MV-4-11 (cell line): ENCODE measurements around the gene BMP6.
"Not testable (repeated sequence)": the region's sequence is repeated elsewhere in the genome, so short reads cannot be mapped to it uniquely, and the experiment has no call there.

Source experiments
- DNase-seq: peaks from one replicate; lab custom pipeline; 2025; lab: John Stamatoyannopoulos, UW

The BMP6 gene

DNA sequence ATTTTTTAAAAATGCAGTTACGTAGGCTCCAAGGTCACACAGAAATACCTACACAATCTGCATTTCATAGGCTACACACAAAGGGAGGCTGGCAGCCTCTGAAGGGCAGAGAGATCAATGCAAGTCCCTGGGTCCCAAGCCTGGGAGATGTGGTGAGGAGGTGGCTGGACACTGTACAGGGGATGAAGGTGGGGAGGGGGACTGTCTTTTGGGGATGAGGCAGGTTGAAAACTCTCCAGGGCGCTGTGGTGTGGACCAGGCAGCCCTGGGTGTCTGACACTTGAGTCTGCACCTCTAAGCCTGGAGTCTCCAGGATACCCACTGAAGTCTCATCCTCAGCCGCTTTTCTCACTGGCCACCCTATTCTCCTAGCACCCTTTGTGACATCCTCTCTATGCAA lies 160.2 kb downstream of the BMP6 start:
- no peak for DNase-seq

DNA sequence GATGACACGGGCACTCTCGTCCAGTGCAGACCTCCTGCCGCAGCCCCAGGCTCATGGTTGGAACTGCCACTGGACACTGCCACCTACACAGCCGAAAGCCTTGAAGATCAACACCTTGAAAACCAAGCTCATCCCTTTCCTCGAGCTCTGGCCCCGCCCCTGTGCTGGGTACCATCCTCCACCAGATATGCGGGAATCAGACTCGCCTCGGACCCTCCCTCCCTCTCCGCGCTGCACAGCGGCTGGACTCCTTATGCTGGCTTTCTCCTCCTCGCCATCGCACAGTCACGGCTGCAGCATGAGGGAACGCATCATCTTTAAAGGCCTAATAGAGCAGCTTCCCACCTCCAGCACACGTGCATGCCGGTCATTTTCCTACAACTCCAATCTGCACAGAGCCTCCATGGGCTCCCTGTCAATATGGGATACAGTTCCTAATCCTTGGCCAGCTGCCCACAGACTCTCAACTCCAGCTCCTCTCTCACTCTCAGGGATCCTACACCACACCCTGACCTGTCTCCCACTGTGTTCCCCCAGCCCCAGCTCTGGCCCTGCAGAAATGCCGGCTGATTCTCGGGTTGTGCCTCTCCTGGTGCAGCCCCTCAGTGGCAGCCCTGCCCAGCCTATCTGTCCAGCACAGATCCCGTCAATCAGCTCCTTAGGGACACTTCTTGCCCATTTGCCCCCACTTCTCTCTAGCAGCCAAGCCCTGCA lies 161.5 kb downstream of the BMP6 start:
- no peak for DNase-seq

DNA sequence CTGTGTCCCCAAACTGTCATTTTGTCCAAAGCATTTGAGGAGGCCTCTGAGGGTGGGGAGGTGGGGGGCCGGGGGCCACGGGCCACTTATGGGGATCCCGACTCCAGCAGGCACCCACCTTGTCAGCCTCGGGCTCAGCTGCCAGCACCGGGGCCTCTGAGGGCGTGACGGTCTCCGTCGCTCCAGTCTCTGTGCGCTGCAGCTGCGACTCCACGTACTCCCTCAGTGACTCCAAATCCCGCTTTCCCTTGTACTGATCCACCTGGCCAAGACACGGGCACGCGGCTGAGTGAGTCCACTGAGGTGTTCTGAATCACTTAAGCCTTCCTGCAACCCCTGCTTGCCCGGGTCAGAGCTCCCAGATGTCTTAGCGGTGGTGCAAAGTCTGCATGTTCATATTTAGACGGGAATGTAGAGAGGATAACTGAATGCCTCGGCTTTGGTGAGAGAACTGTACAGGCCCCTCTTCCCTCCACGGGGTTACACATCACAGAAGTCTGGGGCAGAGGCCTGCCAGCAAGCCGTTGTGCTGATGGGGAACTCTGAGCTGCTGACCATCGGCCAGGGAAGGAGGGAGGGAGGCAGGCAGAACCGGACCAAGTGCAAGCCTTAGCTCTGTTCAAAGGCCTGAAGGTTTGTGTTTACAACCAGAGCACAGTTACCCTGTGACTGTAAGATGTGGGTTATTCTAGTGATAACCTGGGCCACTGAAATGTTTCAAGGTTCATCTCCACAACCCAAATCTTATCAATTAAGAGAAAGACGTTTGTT lies 162.9 kb downstream of the BMP6 start:
- DNase-seq, result no peak

DNA sequence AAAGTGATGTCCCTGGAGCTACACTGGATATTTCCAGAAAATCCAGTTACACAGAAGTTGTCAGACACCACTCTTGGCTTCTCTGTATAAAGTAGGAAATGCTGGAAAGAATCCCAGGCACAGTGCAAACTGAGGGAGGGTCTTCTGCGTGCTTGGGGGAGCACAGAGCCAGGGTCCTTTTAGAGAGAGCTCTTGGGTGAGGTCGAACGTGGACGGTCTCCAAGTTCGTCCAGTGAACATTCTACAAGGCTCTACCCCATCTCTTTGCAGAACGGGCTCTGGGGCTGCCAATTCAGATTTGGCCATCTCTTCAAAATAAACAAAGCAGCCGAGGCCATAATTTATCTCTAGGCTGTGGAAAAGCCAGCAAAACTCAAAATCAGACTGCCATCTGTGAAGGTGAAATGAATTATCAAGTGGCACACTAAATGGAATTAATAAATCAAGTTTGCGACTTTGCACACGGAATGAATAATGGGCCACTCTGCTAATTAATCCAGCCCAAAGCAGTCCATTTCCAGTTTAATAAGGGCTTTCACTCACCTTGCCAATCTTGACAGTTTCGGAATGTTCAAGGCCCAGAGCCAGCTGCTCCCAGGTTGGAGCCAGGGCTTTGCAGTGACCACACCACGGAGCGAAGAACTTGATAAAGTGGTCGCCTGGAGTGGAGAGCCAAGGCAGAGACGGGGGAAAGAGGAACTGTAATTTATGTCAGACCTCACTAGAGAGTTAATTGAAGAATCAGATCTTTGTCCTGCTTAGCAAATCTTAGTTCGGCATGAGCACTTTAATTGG lies 165.4 kb downstream of the BMP6 start:
- no peak for DNase-seq

DNA sequence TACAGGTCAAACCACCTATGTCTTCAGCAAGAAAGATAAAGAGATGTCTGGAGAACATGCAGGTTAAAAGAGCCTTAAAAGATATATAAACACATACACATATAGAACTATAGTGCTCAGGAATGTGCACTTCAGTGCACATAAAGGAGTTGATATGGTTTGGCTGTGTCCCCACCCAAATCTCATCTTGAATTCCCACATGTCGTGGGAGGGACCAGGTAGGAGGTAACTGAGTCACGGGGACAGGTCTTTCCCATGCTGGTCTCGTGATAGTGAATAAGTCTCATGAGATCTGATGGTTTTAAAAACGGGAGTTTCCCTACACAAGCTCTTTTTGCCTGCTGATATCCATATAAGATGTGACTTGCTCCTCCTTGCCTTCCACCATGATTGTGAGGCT lies 166.5 kb downstream of the BMP6 start:
- not testable (repeated sequence) for DNase-seq

DNA sequence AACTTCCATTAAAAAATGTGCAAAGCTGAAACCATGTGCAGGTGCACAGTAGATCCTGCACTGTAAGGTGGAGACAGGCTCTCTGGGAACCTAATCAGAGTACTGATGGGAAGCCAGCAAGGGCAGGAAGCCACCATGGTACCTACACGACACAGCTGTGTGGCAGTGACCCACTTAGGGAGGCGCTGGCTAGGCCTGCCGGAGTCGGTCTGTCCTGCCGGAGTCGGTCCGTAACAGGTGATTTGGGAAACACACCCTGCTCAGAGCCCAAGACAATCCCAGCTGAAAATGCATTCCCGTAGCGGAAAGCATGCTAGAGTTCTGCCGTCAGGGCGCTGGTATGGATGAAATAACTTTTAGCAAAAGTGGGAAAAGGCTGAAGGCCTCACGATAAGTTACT lies 167.4 kb downstream of the BMP6 start:
- no peak for DNase-seq

DNA sequence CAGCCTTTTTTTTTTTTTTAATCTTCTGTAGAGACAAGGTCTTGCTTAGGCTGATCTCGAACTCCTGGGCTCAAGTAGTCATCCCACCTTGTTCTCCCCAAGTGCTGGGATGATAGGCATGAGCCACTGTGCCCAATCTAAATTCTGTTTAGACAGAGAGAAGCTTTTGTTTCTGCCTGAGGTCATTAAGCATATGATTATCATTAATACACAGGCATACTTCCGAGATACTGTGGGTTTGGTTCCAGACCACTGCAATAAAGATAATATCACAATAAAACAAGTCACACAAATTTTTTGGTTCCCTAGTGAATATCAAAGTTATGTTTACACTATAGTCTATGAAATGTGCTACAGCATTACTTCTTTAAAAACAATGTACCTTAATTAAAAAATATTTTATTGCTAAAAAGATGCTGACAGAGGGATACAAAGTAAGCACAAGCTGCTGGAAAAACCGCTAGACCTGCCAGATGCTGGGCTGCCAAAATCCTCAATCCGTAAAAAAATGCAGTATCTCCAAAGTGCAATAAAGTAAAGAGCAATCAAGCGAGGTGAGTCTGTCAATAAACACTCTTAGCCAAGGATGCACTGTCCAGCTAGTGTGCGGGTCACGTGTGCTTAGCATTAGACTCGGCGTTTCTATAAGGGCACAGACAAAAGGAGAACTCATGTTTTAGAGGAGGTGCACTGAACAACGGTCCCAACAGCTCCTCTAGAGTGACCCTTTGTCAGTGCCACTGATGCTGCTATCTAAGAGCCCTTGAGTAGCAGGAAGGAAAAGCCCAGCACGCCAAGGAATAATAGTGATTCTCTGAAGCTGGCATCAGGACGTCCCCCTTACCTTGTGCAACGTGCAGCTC lies 168.6 kb downstream of the BMP6 start:
- no peak for DNase-seq

DNA sequence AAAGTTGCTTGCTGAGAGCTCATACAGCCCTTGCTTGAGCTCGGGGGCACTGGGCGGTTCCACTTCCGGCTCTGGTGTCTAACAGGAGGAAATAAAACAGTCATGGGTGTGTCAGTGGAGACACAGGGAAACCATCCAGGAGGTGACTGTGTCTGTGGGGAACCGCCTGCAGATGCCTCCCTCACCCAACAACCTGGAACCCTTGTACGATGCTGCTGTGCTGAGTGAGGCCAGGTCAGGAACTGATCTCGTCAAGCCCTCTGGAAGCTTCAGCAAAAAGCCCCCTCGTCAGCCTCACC lies 169.2 kb downstream of the BMP6 start:
- DNase-seq, result no peak

DNA sequence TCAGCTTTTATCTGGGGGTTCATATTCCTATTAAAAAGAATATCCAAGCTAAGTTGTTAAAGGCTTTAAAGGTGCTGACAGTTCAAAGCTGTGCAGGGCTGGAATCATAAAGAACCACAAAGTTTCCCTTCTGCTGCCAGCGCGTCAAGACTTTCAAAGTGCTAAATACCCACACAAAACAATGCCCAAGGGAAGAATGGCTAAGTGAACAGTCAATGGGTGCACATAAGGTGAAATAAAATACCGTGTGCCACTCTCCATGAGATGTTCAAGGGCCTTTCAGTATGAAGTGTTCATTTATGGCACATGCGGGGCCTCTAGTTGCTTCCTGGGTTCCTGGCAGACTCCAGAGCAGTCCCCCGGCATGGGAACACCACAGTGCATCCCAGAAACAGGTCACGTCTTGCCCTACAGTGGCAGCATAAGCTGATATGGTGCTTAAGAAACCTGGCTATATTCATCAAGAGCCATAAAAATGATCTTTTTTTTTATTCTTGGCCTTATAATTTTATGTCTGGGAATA lies 170.6 kb downstream of the BMP6 start:
- no peak for DNase-seq

DNA sequence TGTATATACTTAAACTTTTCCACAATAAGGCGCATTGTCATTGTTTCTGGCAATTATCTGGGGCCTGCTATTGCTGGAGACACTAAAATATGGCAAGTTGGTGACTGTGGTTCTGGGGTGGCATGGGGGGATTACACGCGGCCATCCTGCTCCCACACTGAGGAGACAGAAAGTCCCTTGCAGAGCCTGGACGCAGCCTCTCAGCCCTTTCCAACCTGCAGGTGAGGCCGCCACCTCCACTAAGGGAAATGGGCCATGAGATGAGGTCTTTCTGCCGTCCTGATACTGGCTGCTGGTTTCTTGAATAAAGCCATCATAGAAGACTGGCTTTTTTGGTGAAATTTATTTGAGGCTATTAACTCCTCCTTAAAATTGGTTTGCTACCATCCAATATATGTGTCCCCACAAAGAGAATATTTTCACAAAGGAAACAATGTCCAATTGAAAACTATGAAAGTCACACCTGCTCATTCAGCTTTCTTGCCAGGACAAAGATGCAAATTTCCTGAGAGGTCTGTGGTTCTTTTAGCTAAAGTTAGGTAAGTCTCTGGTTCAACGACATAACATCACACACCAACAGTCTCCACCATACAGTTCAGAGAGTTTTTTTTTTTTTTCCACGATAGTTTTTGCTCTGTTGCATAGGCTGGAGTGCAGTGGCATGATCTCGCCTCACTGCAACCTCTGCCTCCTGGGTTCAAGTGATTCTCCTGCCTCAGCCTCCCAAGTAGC lies 171.7 kb downstream of the BMP6 start:
- no peak for DNase-seq

DNA sequence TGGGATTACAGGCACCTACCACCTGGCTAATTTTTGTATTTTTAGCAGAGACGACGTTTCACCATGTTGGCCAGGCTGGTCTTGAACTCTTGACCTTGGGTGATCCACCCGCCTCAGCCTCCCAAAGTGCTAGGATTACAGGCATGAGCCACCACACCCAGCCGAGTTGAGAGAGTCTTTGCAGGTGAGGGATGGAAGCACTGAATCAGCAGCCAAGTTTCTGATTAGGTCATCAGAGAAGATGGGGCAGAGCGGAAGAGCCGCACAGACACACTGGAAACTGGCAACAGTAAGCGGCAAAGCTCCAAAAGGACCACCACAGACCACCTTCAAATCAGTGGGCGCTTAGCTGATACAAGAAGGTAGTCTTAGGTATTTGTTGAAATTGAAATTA lies 172.3 kb downstream of the BMP6 start:
- not testable (repeated sequence) for DNase-seq

DNA sequence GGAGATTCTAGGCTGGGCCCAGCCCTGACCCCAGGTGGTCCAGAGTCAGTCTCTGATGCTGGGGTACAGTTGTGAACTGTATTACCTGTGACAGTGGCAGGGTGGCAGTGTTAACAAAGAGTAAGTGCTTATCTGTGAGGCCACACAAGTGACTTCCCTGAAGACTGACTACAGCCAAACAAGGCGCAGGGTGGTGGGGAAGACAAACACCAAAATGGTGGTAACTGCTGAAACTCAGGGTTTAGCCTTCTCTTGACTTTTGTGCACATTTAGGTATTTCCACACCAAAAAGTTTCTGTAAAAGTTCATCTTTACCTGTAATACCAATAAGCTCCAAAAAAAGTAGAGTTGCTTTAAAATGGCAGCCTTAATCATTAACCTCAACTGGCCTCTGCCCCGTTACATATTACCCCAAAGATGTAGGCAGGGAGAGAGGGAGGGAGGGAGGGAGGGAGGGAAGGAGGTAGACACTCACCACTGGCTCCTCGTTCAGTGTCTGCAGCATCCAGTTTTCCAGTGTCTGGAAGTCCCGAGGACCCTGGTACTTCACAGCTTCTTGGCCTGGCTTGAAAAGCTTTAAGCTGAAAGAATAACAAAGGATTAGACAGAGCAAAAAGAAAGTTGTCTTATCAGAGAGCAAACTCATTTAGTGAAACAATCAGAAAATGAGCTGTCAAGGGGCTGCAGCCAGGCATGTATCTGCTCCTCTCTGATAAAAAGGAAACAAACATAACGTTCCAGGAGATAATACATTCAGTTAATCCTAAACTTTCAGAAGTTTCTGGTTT lies 173.4 kb downstream of the BMP6 start:
- no peak for DNase-seq

DNA sequence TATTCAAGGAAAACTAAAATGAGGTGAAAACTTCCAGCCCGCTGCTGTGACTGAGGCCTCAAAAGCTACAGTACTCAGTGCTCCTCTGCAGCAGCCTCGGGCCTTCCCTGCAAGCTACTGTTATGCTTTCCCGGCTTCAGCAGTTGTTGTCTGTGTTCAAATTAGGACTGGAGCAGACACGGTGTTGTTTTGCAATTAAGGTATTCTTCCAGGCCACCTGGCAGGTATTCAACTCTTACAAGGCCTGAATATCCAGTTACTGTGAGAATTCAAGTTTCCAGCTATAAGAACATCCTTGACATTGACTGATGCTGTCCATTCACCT lies 174.0 kb downstream of the BMP6 start:
- DNase-seq, result no peak

DNA sequence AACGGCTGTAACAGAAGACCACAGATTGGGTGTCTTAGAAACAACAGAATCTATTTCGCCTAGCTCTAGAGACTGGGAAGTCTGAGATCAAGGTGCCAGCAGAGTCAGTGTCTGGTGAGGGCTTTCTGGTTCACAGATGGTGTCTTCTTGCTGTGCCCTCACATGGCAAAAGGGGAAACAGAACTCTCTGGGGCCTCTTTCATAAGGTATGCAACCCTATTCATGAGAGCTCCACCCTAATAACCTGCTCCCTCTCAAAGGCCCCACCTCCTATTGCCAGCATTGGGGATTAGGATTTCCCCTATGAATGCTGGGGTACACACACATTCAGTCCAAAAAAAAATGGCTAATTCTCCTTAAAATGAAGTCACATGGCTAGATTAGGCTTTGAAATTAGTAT lies 174.7 kb downstream of the BMP6 start:
- DNase-seq, result peak; percentile 18

DNA sequence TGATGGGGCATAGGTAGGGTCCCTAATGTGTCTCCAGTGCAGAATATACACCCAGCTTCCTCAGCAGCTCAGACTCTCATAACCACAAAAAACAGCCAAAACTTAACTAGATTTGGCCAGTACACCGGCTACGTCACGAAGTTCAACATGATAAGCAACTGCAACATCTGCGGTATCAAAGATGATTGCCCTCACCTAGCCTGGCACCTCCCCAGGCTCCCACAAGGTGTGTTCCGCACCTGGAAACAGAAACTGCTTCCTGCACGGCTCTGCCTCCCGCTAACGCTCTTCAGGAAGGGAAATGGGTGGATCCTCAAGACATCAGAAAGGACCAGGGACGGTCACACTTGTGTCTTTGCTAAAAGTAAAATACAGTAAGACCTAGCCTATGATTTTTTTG lies 175.2 kb downstream of the BMP6 start:
- no peak for DNase-seq

DNA sequence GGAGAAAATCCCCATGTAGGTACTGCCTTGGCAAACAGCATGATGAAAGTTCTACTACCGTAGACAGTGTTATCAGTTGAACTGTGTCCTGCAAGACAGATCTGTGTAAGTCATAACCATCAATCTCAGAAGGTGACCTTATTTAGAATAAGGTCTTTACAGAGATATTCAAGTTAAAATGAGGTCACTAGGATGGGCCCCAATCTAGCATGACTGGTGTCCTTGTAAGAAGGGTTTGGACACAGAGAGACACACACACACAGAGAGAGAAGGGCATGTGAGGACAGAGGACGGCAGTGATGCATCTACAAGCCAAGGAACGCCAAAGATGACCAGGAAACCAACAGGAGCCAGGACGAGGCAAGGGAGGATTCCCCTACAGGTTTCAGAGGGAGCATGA lies 175.9 kb downstream of the BMP6 start:
- DNase-seq, result no peak

DNA sequence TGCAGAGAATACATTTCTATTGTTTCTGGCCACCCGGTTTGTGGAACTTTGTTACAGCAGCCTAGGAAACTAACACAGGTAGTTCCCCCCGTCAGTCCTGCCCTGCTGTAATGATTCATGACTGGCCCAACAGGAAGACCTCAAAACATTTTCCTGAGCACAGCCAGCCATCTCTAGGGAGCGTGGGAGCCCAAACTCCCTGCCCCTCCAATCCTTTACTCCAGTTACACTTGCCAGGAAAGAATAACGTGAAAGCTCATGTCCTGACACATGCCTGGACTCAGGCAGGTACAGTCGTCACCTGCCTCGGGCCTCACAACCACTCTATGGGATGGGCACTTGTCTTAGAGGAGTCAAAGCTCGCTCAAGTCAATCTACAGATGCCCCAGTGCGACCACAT lies 176.3 kb downstream of the BMP6 start:
- no peak for DNase-seq

DNA sequence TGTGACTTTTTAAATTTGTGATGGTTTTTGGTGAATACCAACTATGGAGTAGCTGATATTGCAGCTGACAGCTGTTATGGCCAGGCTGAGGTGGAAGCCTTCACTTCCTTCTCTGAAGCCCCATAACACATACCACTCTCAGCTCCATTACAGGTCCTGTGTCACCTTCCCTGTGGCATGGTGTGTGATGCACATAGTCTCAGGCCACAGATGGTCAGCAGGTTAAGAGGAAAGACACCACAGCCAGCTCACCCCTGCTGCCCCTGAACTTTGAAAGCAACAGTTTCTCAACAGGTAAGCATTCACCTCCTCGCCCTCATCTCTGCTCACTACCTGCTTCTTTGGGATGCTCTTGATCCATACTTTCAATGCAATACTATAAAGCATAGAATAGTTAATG lies 177.0 kb downstream of the BMP6 start:
- no peak for DNase-seq

DNA sequence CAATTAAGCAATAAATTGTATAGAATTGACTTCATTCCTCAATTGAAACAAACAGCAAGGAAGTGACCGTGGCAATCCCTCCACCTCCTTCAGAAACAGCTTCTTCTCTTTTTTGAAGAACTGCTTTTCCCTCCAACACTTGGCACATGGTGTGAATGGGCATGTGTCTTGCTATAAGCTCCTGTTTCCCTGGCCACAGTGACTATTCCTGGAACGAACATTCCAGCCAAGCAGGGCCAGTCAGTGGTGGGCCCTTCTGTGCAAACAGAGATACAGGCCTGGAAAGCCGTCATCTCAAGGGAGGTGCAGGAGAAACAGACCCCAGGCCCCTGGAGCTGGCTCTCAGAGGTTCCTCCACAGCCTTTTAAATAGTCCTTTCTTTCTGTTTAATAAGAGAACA lies 177.8 kb downstream of the BMP6 start:
- DNase-seq, result no peak

DNA sequence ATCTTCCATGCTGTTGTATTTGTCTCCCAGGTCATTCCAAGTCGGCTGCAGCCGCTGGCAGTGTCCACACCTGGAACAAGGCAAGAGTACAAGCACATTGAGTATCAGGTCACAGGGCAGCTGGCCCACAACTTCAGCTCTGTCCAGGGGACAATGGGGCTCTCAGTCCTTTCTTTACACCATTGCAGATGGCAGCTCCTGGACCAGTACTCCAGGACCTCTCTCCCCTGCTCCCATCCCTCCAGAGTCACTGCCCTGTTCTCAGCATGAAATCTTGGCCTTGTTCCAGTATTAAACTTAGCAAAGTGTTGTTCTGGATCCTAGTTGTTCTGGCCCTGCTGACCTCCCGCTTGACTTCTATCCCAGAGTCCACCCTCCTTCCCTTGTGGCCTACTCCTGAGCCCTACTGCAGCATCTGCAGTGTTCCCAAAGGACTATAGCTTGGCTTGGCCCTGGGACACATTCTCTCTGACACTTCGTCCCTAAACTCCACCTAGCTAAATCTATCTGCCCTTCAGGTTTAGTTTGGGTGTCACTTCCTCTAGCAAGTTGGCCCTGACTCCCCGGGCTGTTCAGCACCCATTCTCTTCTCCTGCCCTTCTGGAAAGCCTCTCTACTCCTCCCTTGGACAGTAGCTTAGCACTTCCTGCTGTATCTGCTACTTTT lies 178.9 kb downstream of the BMP6 start:
- DNase-seq, result no peak
